ENCODE measurements around the gene SLC25A39. TPM values are rescaled to one million over a fixed set of nuclear protein-coding genes. Genes with fewer than 3 reads are reported as not detected.

The SLC25A39 gene
- total RNA-seq, 1 donor from 2014 or later, result 80.6 TPM

GRCh38 chr17:44327715-44328449, 3.3 kb upstream of the SLC25A39 start:
- Histone ChIP-seq H3K4me2 (ENCODE audit: low read length) (no peak overlapping the region), H3K9ac (ENCODE audit: low read length) (no peak overlapping the region), H3K4me1 (ENCODE audit: insufficient read depth, low read length) (peaks cover 10% of the 10 kb centered on the region), H3K9me3 (ENCODE audit: insufficient read depth, low read depth, low read length) (no peaks in the 10 kb centered on the region), H3K4me3 (ENCODE audit: insufficient read depth, low read depth, low read length) (no peak overlapping the region), H3K27ac (ENCODE audit: low read depth, low read length) (no peak overlapping the region), H3K27me3 (ENCODE audit: insufficient read depth, low read length) (no peaks in the 10 kb centered on the region), H3K36me3 (ENCODE audit: insufficient read depth, low read length) (no peaks in the 10 kb centered on the region), H4K20me1 (ENCODE audit: insufficient read depth, low read length) (no peaks in the 10 kb centered on the region), H2AFZ (ENCODE audit: low read depth, low read length) (no peak overlapping the region), H3K79me2 (ENCODE audit: insufficient read depth, low read length) (peaks cover 14% of the 10 kb centered on the region)
- Mint-ChIP-seq H3K4me3 (ENCODE audit: unreplicated experiment) (peak overlapping the region; percentile 27), H3K4me1 (ENCODE audit: low read depth, unreplicated experiment) (peaks cover 2% of the 10 kb centered on the region), H3K9me3 (ENCODE audit: unreplicated experiment) (no peaks in the 10 kb centered on the region), H3K27ac (ENCODE audit: unreplicated experiment) (no peak overlapping the region), H3K36me3 (ENCODE audit: low read depth, unreplicated experiment) (no peaks in the 10 kb centered on the region), H3K27me3 (ENCODE audit: low read depth, unreplicated experiment) (peaks cover 5% of the 10 kb centered on the region)
- no peak for TF ChIP-seq CTCF (IDR thresholded peaks at IDR 0.05; ENCODE audit: insufficient read depth, low read depth, low read length)
- no peak for TF ChIP-seq EZH2 (IDR thresholded peaks at IDR 0.05; ENCODE audit: insufficient read depth, low read length)
- DNase-seq (ENCODE audit: low read depth), result no peak
- FAIRE-seq, result no peak

DNA sequence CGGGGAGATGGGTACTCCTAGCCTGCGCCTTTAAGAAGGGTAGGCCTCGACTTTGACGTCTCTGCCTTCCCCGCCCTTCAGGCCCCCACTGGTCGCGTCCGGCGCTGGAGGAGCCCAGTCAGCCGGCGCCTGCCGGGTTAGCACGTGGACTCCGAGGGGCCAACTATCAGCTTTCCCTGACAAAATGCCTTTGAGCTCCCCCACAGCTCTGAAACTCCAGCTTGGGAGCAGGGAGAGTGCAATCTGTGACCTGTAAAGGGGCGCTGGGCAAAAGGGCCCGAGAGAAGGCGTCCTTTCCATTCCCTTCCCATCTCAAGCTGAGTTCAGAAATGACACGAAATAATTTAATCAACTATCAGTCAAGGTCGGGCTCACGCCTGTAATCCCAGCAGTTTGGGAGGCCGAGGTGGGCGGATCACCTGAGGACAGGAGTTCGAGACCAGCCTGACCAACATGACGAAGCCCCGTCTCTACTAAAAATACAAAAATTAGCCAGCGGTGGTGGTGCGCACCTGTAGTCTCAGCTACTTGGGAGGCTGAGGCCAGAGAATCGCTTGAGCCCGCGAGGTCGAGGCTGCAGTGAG, 2.3 kb upstream of the SLC25A39 start:
- no peaks in the 10 kb centered on the region for H3K9me3 Mint-ChIP-seq (ENCODE audit: unreplicated experiment)
- H3K4me1 Mint-ChIP-seq (ENCODE audit: low read depth, unreplicated experiment), result peaks cover 2% of the 10 kb centered on the region
- Histone ChIP-seq H3K27ac (ENCODE audit: low read depth, low read length) (no peak overlapping the region), H3K36me3 (ENCODE audit: insufficient read depth, low read length) (no peaks in the 10 kb centered on the region), H3K9ac (ENCODE audit: low read length) (no peak overlapping the region), H3K9me3 (ENCODE audit: insufficient read depth, low read depth, low read length) (no peaks in the 10 kb centered on the region), H3K4me3 (ENCODE audit: insufficient read depth, low read depth, low read length) (no peak overlapping the region), H3K79me2 (ENCODE audit: insufficient read depth, low read length) (peaks cover 19% of the 10 kb centered on the region), H4K20me1 (ENCODE audit: insufficient read depth, low read length) (peaks cover 4% of the 10 kb centered on the region), H3K27me3 (ENCODE audit: insufficient read depth, low read length) (no peaks in the 10 kb centered on the region), H3K4me1 (ENCODE audit: insufficient read depth, low read length) (peaks cover 10% of the 10 kb centered on the region), H3K4me2 (ENCODE audit: low read length) (peak overlapping the region; percentile 30), H2AFZ (ENCODE audit: low read depth, low read length) (no peak overlapping the region)
- H3K4me3 Mint-ChIP-seq (ENCODE audit: unreplicated experiment), result no peak overlapping the region
- DNase-seq (ENCODE audit: low read depth) (peak; percentile 95), FAIRE-seq (no peak)
- H3K36me3 Mint-ChIP-seq (ENCODE audit: low read depth, unreplicated experiment), result no peaks in the 10 kb centered on the region
- peak overlapping the region; percentile 62 for H3K27ac Mint-ChIP-seq (ENCODE audit: unreplicated experiment)
- TF ChIP-seq CTCF (IDR thresholded peaks at IDR 0.05; ENCODE audit: insufficient read depth, low read depth, low read length) (no peak), EZH2 (IDR thresholded peaks at IDR 0.05; ENCODE audit: insufficient read depth, low read length) (no peak)
- H3K27me3 Mint-ChIP-seq (ENCODE audit: low read depth, unreplicated experiment), result peaks cover 3% of the 10 kb centered on the region
